ENCODE measurements around the gene PACRG.

GRCh38 chr6:163113358-163113962, 385.7 kb downstream of the PACRG start:
- TF ChIP-seq, protein P1, sequence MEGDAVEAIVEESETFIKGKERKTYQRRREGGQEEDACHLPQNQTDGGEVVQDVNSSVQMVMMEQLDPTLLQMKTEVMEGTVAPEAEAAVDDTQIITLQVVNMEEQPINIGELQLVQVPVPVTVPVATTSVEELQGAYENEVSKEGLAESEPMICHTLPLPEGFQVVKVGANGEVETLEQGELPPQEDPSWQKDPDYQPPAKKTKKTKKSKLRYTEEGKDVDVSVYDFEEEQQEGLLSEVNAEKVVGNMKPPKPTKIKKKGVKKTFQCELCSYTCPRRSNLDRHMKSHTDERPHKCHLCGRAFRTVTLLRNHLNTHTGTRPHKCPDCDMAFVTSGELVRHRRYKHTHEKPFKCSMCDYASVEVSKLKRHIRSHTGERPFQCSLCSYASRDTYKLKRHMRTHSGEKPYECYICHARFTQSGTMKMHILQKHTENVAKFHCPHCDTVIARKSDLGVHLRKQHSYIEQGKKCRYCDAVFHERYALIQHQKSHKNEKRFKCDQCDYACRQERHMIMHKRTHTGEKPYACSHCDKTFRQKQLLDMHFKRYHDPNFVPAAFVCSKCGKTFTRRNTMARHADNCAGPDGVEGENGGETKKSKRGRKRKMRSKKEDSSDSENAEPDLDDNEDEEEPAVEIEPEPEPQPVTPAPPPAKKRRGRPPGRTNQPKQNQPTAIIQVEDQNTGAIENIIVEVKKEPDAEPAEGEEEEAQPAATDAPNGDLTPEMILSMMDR (optimal IDR thresholded peaks at IDR 0.05 in 1 of 3, IDR thresholded peaks at IDR 0.05 in 1 of 3, conservative IDR thresholded peaks at IDR 0.05 in 1 of 3; ENCODE audit: extremely low read depth in 1 of 3, insufficient read depth in 2 of 3, low read length in 3 of 3) = no peak
- TF ChIP-seq EZH2 (IDR thresholded peaks at IDR 0.05; ENCODE audit: low read length) = no peak
